DMS53 (cell line): ENCODE data around the gene IFNAR1.

Experiments
- DNase-seq: peaks from one replicate; lab custom pipeline; 2025; lab: John Stamatoyannopoulos, UW

Gene IFNAR1

DNA sequence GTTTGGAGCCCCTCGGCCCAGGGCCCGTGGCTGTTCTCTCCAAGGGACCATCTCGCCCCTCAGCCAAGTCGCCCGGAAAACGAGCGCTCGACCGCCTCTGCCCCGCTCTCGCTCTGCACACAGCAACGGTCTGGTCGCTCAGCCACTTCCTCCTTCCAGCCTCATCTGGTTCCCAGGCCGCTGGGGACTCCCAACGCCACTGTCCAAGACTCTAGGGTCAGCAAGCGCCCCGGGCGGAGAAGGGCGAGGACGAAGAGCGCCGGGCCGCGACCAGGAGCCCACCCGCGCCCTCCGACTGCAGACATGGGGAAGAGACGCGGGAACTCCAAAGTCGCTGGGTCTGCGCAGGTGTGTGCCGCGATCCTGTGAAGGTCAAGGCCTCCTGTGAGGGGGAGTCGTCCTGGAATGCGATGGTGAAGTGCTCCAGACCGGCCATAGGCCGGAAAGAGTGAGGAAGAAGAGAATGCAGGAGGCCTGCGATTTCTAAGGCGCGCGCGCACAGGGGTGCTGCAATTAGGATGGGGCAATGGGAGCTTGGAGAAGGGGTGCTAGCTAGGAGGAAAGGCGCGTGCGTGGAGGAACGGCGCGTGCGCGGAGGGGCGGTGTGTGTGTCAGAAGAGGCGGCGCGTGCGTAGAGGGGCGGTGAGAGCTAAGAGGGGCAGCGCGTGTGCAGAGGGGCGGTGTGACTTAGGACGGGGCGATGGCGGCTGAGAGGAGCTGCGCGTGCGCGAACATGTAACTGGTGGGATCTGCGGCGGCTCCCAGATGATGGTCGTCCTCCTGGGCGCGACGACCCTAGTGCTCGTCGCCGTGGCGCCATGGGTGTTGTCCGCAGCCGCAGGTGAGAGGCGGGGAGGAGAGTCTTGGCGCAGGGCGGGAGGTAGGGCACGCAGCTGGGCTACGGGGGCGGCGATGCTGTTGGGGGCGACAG, at the start of gene IFNAR1:
TSS of gene IFNAR1 (plus strand) at position 680 of the 931 bp plus-strand sequence. CDS start at position 766, 86 bp downstream.
- DNase-seq, result peak; percentile 98

- no peak for DNase-seq
Observed at GRCh38 chr21:33278721-33279120, 46.0 kb upstream of the IFNAR1 start.

- no peak for DNase-seq
Observed at GRCh38 chr21:33279330-33279820, 45.4 kb upstream of the IFNAR1 start.

- DNase-seq, result no peak
Observed at GRCh38 chr21:33281096-33281652, 43.6 kb upstream of the IFNAR1 start.

GRCh38 chr21:33283203-33283602, 41.6 kb upstream of the IFNAR1 start:
- DNase-seq, result no peak

GRCh38 chr21:33286076-33286475, 38.7 kb upstream of the IFNAR1 start:
- DNase-seq, result peak; percentile 10

DNA sequence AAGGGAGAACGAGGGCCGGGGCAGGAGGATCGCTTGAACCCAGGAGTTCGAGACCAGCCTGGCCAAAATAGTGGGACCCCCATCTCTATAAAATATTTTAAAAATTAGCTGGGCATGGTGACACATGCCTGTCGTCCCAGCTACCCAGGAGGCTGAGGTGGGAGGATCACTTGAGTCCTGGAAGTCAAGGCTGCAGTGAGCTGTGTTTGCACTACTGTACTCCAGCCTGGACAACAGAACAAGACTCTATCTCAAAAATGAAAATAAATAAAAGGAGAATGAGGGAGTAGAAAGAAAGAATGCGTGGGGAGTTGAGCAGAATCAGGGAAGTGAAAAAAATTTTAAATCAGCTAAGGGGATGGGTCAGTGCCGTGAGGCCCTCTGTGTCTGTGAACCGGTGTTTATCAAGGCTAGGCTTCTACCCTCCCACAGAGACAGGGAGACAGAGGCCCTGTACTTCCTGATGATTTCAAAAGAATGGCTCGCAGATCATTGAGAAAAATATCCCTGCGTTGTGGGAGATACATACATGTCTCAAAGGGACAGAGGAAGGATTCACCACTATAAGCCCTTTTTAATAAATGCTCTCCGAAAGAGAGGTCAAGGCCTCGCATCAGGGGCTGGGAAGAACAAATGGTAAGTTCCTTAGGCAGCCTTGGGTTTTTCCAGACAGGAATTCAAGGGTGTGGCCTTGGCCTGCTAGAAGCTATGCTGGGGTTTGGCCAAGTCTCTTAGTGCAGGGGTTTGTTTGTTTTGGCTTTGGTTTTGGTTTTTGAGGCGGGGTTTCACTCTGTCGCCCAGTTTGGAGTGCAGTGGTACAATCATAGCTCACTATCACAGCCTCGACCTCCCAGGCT, 37.9 kb upstream of the IFNAR1 start:
- no peak for DNase-seq

DNA sequence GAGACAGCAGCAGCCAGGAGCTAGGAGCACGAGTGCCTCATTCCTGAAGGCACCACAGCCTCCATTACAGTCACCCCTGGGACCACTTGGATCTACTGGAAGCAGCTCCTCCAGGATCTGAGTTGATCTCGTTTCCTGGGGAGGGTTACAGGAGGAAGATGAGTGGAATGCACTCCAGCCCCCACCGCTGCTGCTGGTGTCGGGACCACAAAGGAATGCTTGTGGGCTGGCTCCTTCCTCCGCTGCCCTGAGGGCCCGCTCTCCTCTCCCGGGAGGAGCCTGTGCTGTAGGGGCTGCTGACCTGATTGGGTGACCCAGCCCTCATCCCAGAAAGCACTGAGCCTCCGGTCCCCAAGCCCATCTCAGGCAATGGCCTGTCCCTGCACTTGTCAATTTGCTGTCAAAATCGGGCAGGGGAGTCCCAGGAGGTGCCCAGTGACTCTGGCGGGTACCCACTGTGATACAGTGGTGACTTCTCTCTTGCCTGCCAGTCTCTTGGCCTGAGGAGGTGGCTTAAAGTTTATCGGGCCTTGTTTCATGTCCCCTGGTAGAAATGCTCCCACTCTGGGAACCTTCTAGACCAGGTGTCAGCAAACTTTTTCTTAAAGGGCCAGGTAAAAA, 35.5 kb upstream of the IFNAR1 start:
- peak; percentile 4 for DNase-seq

DNA sequence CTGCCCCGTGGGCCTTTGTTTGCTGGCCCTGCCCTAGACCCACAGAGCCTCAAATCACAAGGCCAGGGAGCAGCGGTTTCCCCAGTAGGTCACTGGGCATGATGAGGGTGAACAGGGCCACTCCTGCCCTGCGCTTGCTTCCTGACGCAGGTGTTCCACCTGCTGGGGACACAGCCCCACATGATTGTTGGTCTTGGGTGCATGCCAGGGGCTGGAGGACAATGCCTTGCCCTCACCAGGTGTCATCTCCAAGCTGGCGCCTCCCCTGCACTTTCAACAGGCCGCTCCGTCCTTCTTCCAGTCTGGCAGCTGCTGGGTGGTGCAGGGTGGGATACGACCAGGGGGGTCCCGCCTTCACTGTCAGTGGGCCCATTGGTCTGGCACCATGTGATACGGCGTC, 34.3 kb upstream of the IFNAR1 start:
- peak; percentile 98 for DNase-seq

DNA sequence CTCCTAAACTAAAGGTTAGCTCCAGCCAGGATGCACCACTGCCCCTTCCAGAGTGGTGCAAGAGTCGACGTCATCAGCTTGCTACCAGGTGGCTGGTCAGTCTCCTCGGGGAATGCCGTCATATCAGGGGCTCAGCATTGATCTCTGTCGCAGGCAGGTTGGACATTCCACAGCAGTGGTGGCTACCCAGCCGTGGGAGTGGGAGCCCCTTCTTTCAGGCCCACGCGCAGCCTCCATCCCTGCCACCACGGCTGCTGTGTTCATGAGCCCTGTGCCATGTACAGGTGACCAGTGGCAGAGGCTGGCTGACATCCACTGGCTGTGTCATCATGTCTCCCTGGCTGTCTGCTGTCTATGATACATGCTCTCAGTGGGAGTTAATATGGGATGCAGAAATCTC, 33.1 kb upstream of the IFNAR1 start:
- no peak for DNase-seq

DNA sequence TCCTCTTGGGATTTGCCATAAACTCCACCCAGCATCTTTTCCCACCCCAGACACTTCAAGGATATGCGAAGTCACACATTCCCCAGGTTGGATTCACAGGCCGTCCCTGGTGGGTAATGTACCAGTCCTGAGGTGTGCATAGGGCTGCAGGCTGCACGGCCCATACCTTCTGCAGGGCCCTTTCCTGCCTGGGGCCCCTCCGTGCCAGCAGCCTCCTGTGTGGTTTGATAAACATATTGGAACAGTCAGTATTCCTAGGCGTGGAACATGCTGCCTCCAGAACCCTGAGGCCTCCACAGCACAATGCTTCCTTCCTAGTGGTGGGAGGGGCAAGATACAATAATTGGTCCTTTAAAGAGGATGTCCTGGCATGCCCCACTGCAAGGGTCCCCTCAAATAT, 32.0 kb upstream of the IFNAR1 start:
- no peak for DNase-seq

- DNase-seq, result no peak
Observed at GRCh38 chr21:33293136-33293535, 31.6 kb upstream of the IFNAR1 start.

DNA sequence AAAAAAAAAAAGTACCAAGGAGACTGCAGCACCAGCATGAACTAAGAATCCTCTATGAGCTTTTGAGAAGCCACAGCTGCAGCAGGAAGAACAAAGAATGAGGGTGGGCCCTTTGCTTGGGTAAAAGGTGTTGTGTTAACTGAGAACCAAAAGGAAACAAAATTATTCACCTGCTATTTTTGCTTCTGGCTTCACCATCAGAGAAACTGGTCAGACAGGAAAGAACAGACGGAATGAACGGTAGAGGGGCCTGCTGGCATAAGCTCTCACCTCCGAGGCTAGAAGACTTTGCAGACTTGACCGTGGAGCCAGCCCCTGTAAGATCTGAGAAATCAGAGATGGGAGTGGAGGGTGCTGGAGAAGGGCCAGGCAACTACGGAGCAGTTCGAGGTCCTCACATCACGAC, 31.0 kb upstream of the IFNAR1 start:
- DNase-seq, result no peak

DNA sequence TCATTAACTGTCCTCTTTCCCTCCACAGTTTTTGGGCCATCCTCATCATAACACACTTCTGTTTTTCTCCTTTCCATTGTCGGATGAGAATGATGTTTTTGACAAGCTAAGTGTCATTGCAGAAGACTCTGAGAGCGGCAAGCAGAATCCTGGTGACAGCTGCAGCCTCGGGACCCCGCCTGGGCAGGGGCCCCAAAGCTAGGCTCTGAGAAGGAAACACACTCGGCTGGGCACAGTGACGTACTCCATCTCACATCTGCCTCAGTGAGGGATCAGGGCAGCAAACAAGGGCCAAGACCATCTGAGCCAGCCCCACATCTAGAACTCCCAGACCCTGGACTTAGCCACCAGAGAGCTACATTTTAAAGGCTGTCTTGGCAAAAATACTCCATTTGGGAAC, 28.6 kb upstream of the IFNAR1 start:
- DNase-seq, result no peak

GRCh38 chr21:33299181-33299752, 25.5 kb upstream of the IFNAR1 start:
- DNase-seq, result peak; percentile 10

GRCh38 chr21:33300701-33301631, 23.8 kb upstream of the IFNAR1 start:
- peak; percentile 18 for DNase-seq

DNA sequence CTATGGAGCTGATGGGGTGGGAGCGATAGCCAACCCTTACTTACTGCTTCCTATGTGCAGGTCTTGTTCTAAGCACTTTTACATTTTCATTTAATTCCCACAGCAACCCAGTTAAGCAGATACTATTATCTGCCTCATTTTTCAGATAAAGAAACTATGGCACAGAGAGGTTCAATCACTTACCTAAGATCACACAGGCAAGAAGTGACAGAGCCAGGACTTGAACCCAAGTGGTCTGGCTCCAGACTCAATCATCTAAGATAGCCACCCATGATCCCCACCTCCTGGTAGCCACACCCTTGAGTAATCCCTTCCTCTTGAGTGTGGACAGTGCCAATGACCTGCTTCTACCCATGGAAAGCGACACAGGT, 23.2 kb upstream of the IFNAR1 start:
- no peak for DNase-seq

DNA sequence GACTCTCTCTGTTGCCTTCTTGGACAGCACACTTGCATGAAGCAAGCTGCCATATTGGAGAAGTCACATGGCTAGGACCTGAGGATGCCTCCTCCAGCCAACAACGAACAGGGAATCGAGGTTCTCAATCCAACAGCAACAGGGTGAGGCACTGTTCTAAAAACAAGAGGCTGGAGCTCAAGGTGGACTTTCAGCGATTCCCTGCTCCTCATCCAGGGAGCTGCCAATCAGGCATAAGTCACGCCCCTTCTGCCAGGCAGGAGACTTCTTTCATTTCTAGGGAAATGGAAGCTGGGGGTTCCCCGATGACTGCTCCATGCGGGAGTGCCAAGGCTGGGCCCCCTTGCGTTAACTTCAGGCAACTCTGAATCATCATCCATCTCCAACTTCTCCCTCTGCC, 22.7 kb upstream of the IFNAR1 start:
- DNase-seq, result no peak

- DNase-seq, result no peak
Observed at GRCh38 chr21:33302796-33303195, 22.0 kb upstream of the IFNAR1 start.

GRCh38 chr21:33305344-33305671, 19.5 kb upstream of the IFNAR1 start:
- no peak for DNase-seq

- no peak for DNase-seq
Observed at GRCh38 chr21:33305938-33306337, 18.8 kb upstream of the IFNAR1 start.
